GM19193 (cell line): ENCODE data around the gene GMEB1.

ENCODE experiments used
- POLR2A ChIP-seq: IDR thresholded peaks from 4 replicates; pipeline ENCODE4 v1.6.1; 2011; ENCODE audit not compliant: insufficient read depth, insufficient read length; ENCODE audit errors: extremely low read depth

GMEB1 gene

GRCh38 chr1:28668191-28668955 lies at the start of gene GMEB1:
GMEB1 (plus strand) TSS chr1:28668784; CDS start chr1:28683613, 14,829 bp downstream.
- peak; percentile 34 for TF ChIP-seq POLR2A

- TF ChIP-seq POLR2A = no peak
Measured at GRCh38 chr1:28631713-28632112, 36.9 kb upstream of the GMEB1 start.

GRCh38 chr1:28632560-28632959 lies 36.0 kb upstream of the GMEB1 start:
- TF ChIP-seq POLR2A = no peak

GRCh38 chr1:28640766-28641165 lies 27.8 kb upstream of the GMEB1 start:
- TF ChIP-seq POLR2A = no peak

- TF ChIP-seq POLR2A = no peak
Measured at GRCh38 chr1:28642056-28642846, 26.3 kb upstream of the GMEB1 start.

- peak; percentile 99 for TF ChIP-seq POLR2A
Measured at GRCh38 chr1:28642847-28643635, 25.5 kb upstream of the GMEB1 start, which contains the start of gene TAF12. TAF12 (minus strand) TSS chr1:28643067; CDS start chr1:28622081, 20,986 bp downstream.

- TF ChIP-seq POLR2A = no peak
Measured at GRCh38 chr1:28644494-28644893, 24.1 kb upstream of the GMEB1 start.

GRCh38 chr1:28646040-28646439 lies 22.5 kb upstream of the GMEB1 start:
- TF ChIP-seq POLR2A = no peak

- no peak for TF ChIP-seq POLR2A
Measured at GRCh38 chr1:28648008-28648473, 20.5 kb upstream of the GMEB1 start.

- TF ChIP-seq POLR2A = peak; percentile 100
Measured at GRCh38 chr1:28648474-28649198, 19.9 kb upstream of the GMEB1 start, which contains the start of gene RNU11. RNU11 (plus strand) TSS chr1:28648600.

GRCh38 chr1:28656335-28656734 lies 12.2 kb upstream of the GMEB1 start:
- no peak for TF ChIP-seq POLR2A

- no peak for TF ChIP-seq POLR2A
Measured at GRCh38 chr1:28663871-28664470, 4.6 kb upstream of the GMEB1 start.

- no peak for TF ChIP-seq POLR2A
Measured at GRCh38 chr1:28666806-28667205, 1.8 kb upstream of the GMEB1 start.

- peak; percentile 55 for TF ChIP-seq POLR2A
Measured at GRCh38 chr1:28668956-28669723, 556 bp downstream of the GMEB1 start.

GRCh38 chr1:28671254-28671780 lies 2.7 kb downstream of the GMEB1 start:
- TF ChIP-seq POLR2A = no peak
